NB4 (cell line): ENCODE results near the gene PPFIA1.
A peak's percentile ranks its signal among the peaks of the same experiment; 100 is the strongest.

Experiments
- DNase-seq: peaks from one replicate; pipeline ENCODE4 v3.0.0; 2010; ENCODE audit warnings: low read depth
- H3K4me3 ChIP-seq: one replicate; pipeline ENCODE4 v1.5.1; 2011; ENCODE audit warnings: mild to moderate bottlenecking, low read depth, low read length, moderate library complexity
- MAX ChIP-seq: IDR thresholded peaks from 2 replicates; pipeline ENCODE4 v1.6.1; 2011; ENCODE audit warnings: low read depth, low read length
- MYC ChIP-seq: IDR thresholded peaks from 2 replicates; pipeline ENCODE4 v1.6.1; 2011; ENCODE audit warnings: low read depth, low read length
- POLR2A ChIP-seq: IDR thresholded peaks from 2 replicates; pipeline ENCODE4 v1.6.1; 2011; ENCODE audit warnings: mild to moderate bottlenecking; ENCODE audit not compliant: insufficient read length; ENCODE audit errors: extremely low read depth
- TF ChIP-seq, protein P1 (sequence below): IDR thresholded peaks from one replicate; pipeline ENCODE4 v1.5.1; 2012; ENCODE audit warnings: low read depth, low read length

The PPFIA1 gene

GRCh38 chr11:70352601-70353000 is 82.1 kb downstream of the PPFIA1 start:
- no peak overlapping the region for H3K4me3 ChIP-seq
- DNase-seq: no peak
- TF ChIP-seq MAX: no peak
- TF ChIP-seq POLR2A: no peak
- no peak for TF ChIP-seq MYC
- TF ChIP-seq, protein P1, sequence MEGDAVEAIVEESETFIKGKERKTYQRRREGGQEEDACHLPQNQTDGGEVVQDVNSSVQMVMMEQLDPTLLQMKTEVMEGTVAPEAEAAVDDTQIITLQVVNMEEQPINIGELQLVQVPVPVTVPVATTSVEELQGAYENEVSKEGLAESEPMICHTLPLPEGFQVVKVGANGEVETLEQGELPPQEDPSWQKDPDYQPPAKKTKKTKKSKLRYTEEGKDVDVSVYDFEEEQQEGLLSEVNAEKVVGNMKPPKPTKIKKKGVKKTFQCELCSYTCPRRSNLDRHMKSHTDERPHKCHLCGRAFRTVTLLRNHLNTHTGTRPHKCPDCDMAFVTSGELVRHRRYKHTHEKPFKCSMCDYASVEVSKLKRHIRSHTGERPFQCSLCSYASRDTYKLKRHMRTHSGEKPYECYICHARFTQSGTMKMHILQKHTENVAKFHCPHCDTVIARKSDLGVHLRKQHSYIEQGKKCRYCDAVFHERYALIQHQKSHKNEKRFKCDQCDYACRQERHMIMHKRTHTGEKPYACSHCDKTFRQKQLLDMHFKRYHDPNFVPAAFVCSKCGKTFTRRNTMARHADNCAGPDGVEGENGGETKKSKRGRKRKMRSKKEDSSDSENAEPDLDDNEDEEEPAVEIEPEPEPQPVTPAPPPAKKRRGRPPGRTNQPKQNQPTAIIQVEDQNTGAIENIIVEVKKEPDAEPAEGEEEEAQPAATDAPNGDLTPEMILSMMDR: no peak

DNA sequence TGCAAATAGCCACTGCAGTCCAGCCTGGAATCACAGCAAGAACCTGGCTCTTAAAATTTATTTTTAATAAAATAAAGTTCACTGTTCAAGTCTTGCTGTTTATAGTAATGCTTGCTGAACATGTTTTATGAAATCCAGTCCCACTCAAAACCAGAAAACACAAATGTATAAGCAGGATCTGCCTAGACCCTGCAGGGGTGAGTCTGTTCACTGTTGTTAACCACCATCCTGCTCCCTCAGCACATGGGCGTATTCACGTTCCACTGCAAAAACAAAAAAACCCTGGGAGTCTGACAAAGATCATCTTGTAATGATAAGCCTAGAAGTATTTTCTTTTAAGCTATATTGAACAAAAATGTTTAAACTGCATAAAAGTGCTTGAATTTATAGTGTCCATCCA is 82.8 kb downstream of the PPFIA1 start:
- H3K4me3 ChIP-seq: no peak overlapping the region
- TF ChIP-seq POLR2A: no peak
- TF ChIP-seq MYC: no peak
- TF ChIP-seq MAX: no peak
- TF ChIP-seq, protein P1: no peak
- DNase-seq: no peak

DNA sequence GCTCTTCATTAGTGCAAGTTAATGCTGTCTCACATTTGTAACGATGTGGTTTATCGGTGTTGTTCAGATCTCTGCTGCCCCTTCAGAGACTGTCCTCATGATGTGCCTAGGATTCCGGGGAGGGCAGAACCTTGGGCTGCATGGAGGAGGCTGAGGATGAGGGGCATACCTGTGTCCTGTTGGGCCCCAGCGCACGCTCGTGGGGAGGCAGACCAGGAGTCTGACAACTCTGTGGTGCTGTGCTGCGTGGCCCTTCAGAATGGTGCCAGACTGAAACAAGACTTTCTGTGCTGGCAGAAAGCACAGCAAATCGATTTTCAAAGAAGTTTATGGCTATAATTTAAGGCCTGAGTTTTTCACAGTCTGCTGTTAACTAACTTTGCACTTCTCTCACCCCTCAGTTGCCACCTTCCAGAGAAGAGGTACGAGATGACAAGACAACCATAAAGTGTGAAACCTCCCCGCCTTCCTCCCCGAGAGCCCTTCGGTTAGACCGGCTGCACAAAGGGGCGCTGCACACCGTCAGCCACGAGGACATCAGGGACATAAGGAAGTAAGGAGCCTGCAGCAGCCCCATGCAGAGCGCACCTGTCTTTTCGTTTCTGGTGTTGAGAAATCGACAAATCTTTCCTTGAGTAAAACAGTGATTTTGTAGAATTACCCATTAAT is 83.5 kb downstream of the PPFIA1 start:
- TF ChIP-seq MAX: no peak
- TF ChIP-seq POLR2A: no peak
- no peak for TF ChIP-seq MYC
- TF ChIP-seq, protein P1: no peak
- DNase-seq: no peak
- no peak overlapping the region for H3K4me3 ChIP-seq

DNA sequence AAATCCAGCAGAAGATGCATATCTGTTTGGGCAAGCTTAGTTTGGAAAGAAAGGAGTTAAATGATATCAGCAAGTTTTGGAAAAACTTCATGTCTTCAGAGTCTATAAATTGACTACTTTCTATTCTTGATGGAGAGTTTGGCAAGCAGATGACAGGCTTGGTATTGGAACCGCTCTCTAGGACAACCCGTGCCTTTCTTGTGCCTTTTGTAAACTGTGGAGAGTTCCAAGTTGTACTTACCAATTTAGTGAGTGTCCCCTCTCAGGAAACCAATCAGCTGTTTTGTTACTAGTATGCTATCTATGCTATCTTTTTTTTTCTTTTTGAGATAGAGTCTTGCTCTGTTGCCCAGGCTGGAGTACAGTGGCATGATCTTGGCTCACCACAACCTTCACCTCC is 84.1 kb downstream of the PPFIA1 start:
- TF ChIP-seq, protein P1: no peak
- TF ChIP-seq POLR2A: no peak
- no peak for TF ChIP-seq MAX
- no peak for TF ChIP-seq MYC
- DNase-seq: no peak
- no peak overlapping the region for H3K4me3 ChIP-seq

- DNase-seq: peak; percentile 22
- no peak overlapping the region for H3K4me3 ChIP-seq
- TF ChIP-seq MYC (no peak), MAX (no peak), POLR2A (no peak)
- TF ChIP-seq, protein P1: no peak
These were observed 88.3 kb downstream of the PPFIA1 start for GRCh38 chr11:70358753-70359152.
